CD4-positive, alpha-beta T cell treated with Interleukin-15 for 4 hours (primary cell): ENCODE measurements around the gene MIS12.

ENCODE experiments used
- DNase-seq: peaks from one replicate; pipeline ENCODE4 v3.0.0-alpha.2; 2020; ENCODE audit warnings: low spot score

MIS12 gene

DNA sequence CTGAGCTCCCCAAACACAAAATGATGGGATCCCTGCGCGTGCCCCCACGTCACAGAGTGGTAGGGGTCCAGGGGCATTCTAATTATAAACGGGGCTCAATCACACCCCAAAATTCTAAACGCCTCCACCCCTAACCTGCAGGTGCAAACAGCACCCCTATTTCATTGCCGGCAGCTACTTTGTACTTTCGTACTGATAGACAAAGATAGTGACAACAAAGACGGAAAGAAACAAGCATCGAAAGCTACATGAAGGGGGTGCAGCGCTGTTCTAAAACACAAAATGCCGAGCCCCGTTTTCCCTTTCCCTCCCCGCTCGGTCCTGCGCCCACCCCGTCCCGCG is 13.9 kb downstream of the MIS12 start:
- DNase-seq = no peak

DNA sequence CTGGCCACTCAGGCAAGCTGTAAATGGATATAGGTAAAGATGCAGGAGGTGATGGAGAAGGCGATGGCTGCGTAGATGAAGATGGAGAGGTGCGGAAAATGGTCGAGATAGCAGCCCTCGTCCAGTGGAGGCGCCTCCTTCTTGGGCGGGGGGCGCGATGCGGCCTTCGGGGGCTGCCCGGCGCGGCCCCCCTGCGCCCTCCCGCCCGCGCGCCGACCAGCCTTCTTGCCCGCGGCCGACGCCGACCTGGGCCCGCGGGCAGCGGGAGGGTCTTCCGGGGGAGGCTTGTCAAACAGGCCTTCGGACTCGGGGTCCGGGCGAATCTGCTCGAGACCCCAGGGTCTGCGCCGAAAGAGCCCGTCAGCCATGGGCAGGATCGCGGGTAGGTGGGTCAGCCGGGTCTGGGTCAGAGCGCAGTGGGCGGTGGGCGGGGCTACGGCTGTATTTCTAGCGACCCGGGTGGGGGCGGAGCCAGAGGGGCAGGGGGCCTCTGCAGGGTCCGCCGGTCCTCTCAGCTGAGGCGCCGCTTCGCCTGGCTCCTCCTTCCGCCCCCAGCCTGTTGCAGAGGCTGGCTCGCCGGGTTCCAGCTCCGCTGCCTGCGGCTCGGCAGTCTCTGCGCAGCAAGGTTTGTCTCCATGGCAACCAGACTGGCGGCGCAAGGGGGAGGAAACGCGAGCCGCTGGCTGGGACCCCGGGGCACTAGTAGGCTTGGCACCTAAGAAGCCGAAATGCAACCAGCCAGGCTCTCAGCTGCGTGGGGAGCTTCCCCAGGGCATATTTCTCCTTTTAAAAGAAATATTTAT is 14.4 kb downstream of the MIS12 start:
- DNase-seq = peak; percentile 83

- DNase-seq = no peak
Observed at GRCh38 chr17:5501685-5502084, 15.3 kb downstream of the MIS12 start.

GRCh38 chr17:5502552-5502951 is 16.2 kb downstream of the MIS12 start:
- no peak for DNase-seq

- DNase-seq = no peak
Observed at GRCh38 chr17:5506307-5506706, 19.9 kb downstream of the MIS12 start.

DNA sequence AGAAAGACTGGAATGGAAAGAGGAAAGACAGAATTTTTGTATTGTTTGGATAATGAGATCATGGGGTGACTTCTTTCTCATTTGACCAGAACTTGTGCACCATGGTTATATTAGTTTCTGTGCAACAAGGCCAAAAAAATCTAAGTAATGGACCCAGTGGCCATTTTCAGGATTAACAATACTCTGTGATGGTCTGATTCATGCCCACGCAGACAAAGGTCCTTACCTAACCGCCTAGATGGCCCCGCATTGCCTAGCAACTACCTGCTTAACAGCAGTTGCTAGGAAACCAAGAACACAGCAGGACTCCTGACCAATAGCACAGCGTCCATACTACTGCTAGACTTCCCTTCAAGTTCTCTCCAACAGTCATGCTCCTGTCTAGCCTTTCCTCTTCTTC is 22.4 kb downstream of the MIS12 start:
- DNase-seq = no peak

- DNase-seq = no peak
Observed at GRCh38 chr17:5509482-5509881, 23.1 kb downstream of the MIS12 start.

- no peak for DNase-seq
Observed at GRCh38 chr17:5510771-5511170, 24.4 kb downstream of the MIS12 start.

DNA sequence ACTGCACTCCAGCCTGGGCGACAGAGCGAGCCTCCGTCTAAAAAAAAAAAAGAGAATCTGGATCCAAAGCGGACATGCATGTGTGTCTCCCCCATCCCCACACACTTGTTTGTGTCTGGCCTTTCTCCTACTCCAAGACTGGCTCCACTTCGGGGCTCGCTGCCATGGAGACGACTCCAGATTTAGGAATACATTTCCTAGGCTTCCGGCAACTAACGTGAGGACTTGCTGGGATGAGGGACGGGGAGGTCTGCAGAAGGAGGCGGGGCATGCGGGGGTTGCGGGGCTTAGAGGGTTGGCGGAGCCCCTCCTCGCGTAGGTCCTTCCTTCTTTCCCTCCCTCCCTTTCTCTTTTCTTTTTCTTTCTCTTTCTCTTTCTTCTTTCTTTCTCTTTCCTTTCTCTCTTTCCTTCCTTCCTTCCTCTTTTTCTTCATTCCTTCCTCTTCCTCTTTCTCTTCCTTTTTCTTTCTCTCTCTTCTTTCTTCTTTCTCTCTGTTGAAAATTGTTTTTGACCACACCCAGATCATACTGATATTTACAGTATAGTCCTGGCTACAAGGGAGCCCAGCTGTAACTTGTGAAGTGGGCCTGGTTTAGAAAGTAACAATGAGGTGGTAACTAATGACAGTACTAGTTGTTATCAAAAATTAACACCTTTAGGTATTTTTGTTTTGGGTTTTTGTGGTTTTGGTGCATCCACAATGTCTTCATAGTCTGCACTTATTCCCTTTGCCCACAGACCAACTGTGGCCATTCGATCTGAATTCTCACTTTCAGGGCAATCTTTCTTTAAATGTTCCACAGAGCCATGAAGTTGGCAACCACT is 25.2 kb downstream of the MIS12 start:
- no peak for DNase-seq

- peak; percentile 25 for DNase-seq
Observed at GRCh38 chr17:5513628-5514027, 27.3 kb downstream of the MIS12 start.

- no peak for DNase-seq
Observed at GRCh38 chr17:5514976-5515375, 28.6 kb downstream of the MIS12 start.

DNA sequence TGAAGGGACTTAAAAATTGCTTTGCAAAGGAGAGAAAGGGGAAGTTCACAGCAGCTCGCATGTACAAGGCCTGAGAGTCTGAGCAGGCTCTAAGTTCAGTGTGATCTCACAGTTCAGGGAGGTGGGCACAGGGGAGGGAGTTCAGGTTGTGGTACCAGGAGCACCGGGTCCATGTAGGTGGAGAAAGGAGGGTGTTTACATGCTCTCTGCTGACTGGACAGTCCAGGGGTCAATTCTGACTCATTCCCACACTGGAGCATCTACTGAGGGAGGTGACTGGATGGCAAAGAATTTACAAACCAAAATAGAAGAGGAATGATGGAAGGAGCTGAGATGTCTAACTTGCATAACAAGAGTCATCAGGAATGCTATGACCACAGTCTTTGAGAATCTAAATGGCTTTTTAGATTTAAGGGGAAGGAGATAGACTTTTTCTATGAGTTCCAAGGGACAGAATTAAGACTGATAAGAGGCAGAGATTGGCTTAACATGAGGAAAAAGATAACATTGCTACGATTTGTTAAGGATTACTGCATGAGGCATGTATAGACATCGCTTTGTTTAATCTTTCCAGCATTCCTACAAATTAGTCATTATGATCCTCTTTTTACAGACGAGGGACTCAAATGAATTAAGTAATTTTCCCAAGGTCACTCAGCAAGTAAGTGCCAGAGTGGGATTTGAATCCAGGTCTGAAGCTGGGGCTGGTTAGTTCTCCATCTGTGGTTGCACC is 29.9 kb downstream of the MIS12 start:
- DNase-seq = no peak

DNA sequence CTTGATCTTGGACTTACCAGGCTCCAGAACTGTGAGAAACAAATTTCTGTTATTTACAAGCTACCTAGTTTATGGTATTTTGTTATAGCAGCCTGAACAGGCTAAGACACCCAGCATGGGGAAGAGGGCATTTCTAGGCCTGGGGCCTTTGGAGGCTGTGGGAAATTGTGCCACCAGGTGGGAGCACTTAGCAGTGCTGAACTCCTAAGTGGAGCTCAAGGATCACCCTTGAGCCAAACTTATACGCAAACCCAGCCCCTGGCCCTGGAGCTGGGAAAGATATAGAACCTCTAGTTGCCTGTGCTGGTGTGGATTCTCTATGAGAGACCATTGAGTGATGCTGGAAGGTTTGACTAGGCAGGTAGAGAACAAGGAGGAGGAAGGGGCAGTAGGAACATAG is 36.1 kb downstream of the MIS12 start:
- no peak for DNase-seq

DNA sequence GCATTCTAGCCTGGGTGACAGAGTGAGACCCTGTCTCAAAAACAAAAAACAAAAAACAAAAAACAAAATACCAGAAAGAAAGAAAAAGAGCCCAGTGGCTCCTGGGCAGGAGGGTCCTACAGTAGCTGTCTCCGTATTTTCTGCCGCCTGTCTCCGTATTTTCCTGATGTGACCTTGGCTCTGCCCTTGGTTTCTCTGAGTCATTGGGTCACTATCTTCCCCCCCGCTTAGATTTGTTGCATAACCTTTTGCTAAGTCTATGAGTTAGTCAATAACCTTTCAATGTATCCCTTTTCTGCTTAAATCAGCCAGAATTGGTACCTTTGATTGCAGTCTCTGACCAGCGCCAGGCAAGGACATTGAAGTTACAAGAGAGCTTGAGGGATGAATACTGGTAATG is 36.9 kb downstream of the MIS12 start:
- DNase-seq = no peak

DNA sequence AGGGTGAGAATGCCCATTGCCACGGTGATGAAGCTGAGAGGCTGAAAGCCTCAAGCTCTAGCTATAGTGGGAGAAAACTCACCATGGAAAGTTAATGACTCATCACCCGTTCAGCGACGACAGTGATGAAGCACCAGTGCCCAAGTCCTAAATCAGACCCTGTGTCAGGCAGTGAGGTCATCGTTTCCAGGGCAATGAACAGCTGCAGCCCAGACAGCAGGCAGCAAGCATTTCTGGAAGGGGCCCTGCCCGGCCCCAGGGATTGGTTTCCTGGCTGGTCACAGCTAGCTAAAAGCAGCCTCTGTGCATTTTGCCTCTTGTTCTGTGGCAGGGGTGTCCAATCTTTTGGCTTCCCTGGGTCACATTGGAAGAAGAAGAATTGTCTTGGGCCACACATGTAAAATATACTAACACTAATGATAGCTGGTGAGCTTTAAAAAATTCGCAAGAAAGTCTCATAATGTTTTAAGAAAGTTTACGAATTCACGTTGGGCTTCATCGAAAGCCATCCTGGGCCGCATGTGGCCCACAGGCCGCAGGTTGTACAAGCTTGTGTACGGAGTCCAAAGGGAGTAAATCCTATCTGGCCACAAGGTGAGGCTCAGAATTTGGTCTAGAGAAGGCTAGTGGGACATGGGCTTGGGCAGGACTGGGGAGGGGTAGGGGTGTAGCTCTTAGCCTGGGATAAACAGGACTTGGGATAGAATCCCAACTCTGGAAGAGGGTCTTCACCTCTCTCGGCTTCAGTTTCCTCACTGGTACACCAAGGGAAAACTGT is 40.6 kb downstream of the MIS12 start:
- DNase-seq = no peak

GRCh38 chr17:5527601-5528250 is 41.4 kb downstream of the MIS12 start:
- DNase-seq = no peak

DNA sequence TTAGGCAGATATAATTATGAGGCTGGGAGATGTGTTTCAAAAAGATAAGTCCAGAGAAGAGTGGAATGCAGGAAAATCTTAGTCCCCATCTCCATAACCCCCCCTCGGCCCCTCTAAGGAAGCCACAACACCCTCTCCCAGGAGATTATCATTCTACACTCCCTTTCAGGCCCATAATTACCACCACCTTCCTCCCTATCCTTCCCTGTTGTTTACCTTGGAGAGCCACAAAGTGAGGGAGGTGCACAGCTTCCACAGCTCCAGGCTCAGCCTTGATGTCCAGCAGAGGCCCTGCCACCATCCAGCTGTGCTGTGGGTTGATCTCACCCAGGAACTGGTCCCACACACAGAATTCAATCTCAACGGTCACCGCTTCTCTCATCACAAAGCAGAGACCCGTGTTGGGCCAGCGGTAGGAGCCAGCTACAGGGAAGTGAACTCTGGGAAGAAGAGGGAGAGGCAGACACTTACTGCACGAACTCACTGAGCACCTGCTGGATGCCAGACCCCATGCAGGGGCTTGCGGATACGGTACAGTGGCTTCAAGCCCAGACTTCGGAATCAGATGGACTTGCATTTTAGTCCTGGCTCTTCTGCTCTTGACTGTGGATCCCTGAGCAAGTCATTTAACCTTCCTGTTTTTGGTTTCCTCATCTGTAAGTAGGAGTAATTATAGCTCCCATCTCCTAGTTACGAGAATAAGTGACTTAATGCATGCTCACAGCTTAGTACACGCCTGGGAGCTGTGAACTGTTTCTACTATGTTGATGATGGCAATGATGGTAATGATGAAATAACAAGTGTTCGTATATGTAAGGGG is 44.1 kb downstream of the MIS12 start:
- no peak for DNase-seq

DNA sequence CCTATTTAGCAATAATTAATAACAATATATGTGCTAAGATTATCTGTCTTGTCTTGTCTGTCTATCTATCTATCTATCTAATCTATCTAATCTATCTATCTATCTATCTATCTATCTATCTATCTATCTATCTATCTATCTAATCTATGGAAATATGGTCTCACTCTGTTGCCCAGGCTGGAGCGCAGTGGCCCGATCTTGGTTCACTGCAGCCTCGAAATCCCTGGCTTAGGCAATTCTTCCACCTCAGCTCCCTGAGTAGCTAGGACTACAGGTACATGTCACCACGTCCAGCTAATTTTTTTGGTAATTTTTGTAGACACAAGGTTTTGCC is 44.7 kb downstream of the MIS12 start:
- no peak for DNase-seq

GRCh38 chr17:5532581-5532980 is 46.2 kb downstream of the MIS12 start:
- DNase-seq = no peak

DNA sequence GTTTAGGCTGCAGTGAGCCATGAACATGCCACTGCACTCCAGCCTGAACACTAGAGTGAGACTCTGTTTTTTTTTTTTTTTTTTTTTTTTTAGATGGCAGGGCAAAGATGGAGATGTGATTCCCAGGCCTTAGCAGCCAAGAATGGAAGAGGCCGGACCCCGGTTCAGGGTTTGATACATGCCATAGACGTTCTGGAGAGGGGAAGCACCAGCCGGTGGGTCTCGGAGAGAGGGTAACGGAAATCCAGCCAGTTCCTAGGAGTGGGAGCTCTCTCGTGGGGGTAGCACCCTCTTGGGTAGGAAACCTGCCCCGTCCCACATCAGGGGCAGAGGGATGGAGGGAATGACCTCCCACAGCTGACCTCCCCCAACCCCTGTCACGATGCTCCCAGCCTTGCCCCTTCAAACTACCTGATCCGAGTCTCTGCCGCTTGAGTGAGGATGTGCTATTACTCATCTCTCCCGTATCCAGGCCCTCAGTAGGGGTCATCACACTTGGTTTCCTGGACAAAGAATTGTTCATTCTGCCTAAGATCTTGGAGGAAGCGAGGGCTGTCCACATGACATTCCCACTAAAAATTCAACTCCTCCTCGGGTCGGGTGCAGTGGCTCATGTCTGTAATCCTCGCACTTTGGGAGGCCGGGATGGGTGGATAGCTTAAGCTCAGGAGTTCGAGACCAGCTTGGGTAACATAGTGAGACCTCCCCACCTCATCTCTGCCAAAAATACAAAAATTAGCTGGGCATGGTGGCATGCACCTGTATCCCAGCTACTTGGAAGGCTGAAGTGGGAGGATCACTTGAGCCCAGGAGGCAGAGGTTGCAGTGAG is 47.3 kb downstream of the MIS12 start:
- DNase-seq = no peak
